ENCODE measurements around the gene ASCL5.

The ASCL5 gene

GRCh38 chr1:201144701-201145100 lies 17.7 kb upstream of the ASCL5 start:
- no peak for DNase-seq (ENCODE audit: low read depth)

GRCh38 chr1:201143726-201144635 lies 17.0 kb upstream of the ASCL5 start:
- no peak for DNase-seq (ENCODE audit: low read depth)
- H3K4me3 ChIP-seq (ENCODE audit: control insufficient read depth, low read depth, low read length), result no peak overlapping the region
- no peak for TF ChIP-seq CTCF (conservative IDR thresholded peaks at IDR 0.05; ENCODE audit: control insufficient read depth, insufficient read depth, low read depth, low read length)

More at GRCh38 chr1:201144701-201145100, 17.7 kb upstream of the ASCL5 start:
- H3K4me3 ChIP-seq (ENCODE audit: control insufficient read depth, low read depth, low read length), result no peak overlapping the region
- no peak for TF ChIP-seq CTCF (conservative IDR thresholded peaks at IDR 0.05; ENCODE audit: control insufficient read depth, insufficient read depth, low read depth, low read length)

- TF ChIP-seq CTCF (conservative IDR thresholded peaks at IDR 0.05; ENCODE audit: control insufficient read depth, insufficient read depth, low read depth, low read length), result no peak
- DNase-seq (ENCODE audit: low read depth), result no peak
- no peak overlapping the region for H3K4me3 ChIP-seq (ENCODE audit: control insufficient read depth, low read depth, low read length)
These were observed 16.1 kb upstream of the ASCL5 start for GRCh38 chr1:201142849-201143725.

GRCh38 chr1:201142011-201142848 lies 15.2 kb upstream of the ASCL5 start:
- no peak overlapping the region for H3K4me3 ChIP-seq (ENCODE audit: control insufficient read depth, low read depth, low read length)
- peak; percentile 43 for DNase-seq (ENCODE audit: low read depth)
- no peak for TF ChIP-seq CTCF (conservative IDR thresholded peaks at IDR 0.05; ENCODE audit: control insufficient read depth, insufficient read depth, low read depth, low read length)

GRCh38 chr1:201141418-201141817 lies 14.4 kb upstream of the ASCL5 start:
- TF ChIP-seq CTCF (conservative IDR thresholded peaks at IDR 0.05; ENCODE audit: control insufficient read depth, insufficient read depth, low read depth, low read length), result no peak
- H3K4me3 ChIP-seq (ENCODE audit: control insufficient read depth, low read depth, low read length), result no peak overlapping the region
- no peak for DNase-seq (ENCODE audit: low read depth)

- TF ChIP-seq CTCF (conservative IDR thresholded peaks at IDR 0.05; ENCODE audit: control insufficient read depth, insufficient read depth, low read depth, low read length), result no peak
- H3K4me3 ChIP-seq (ENCODE audit: control insufficient read depth, low read depth, low read length), result no peak overlapping the region
- no peak for DNase-seq (ENCODE audit: low read depth)
These were observed 13.9 kb upstream of the ASCL5 start for GRCh38 chr1:201140941-201141260.

All from fibroblast of mammary gland (primary cell).